KG1 (cell line): ENCODE results near the gene CLDN5.

ENCODE experiments used
- DNase-seq: peaks from one replicate; lab custom pipeline; 2025; lab: John Stamatoyannopoulos, UW

The CLDN5 gene

DNA sequence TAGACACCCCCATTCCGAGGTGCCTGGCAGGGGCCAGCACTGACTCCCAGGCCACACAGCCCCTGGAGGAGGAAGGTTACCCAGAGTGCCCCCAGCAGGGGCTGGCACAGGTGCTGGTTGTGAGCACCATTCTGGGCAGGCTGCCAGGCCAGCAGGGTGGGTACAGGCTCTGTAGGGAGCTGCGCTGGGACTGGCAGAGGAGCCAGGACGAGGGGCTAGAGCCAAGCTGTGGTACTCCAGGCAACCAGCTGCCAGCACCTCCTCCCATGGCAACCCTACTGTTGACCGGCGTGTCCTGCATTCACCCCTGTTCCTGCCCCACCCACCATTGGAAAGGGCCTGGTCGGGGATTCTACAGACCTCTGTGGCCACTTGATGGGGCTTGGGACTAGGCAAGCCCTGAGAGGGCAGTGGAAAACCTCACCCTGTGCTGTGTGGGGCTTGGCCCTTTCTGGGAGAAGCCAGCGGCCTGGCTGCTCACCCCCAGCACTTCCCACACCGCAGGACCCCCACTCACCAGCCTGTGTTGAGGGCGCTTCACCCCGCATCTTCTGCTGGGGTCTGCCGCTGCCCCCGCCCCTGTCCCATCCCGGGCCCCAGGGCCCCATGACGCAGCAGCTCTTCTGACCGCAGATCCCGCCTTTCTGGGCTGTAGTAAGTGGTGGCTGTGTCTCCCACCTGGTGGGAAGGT is 1.9 kb downstream of the CLDN5 start:
- DNase-seq, result no peak

DNA sequence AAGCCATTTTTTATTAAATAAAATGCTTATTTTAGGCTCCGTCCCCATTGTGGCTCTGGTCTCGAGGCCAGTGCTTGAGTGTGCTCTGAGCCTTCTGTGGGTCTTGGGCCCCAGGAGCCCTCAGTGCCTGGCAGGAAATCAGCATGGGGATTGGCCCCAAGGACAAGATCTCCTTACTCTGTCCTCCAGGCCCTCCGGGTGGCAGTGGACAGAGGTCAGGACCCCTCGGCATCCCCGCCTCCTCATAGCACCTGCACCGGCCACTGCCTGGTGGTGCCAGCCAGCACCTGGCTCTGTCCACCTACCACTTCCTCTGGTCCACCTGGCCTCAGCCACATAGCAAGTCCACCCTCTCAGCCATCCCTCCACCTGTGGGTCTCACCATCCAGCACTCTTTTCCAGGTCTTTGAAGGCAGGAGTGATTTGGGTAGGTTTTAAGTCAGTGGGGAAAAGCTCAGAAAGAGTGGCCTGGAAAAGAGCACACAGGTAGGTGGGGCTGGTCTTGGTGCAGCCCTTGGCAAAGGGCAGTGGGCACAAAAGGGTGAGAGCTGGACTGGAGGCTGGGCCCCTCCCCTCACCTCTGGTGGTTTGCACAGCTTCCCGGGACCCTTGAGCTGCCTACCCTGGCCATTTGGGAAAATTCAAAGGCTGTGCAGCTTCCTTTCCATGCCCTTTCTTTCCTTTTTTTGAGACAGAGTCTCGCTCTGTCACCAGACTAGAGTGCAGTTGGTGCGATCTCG is 3.5 kb downstream of the CLDN5 start:
- DNase-seq, result no peak

- DNase-seq, result no peak
Measured at GRCh38 chr22:19520007-19520406, 4.2 kb downstream of the CLDN5 start.

- DNase-seq, result no peak
Measured at GRCh38 chr22:19519041-19519926, 4.9 kb downstream of the CLDN5 start.

GRCh38 chr22:19518635-19519034 is 5.6 kb downstream of the CLDN5 start:
- no peak for DNase-seq

- DNase-seq, result no peak
Measured at GRCh38 chr22:19517919-19518611, 6.1 kb downstream of the CLDN5 start.

GRCh38 chr22:19517171-19517500 is 7.1 kb downstream of the CLDN5 start:
- DNase-seq, result no peak

- no peak for DNase-seq
Measured at GRCh38 chr22:19516378-19517170, 7.6 kb downstream of the CLDN5 start.

GRCh38 chr22:19515654-19516377 is 8.4 kb downstream of the CLDN5 start:
- DNase-seq, result no peak

DNA sequence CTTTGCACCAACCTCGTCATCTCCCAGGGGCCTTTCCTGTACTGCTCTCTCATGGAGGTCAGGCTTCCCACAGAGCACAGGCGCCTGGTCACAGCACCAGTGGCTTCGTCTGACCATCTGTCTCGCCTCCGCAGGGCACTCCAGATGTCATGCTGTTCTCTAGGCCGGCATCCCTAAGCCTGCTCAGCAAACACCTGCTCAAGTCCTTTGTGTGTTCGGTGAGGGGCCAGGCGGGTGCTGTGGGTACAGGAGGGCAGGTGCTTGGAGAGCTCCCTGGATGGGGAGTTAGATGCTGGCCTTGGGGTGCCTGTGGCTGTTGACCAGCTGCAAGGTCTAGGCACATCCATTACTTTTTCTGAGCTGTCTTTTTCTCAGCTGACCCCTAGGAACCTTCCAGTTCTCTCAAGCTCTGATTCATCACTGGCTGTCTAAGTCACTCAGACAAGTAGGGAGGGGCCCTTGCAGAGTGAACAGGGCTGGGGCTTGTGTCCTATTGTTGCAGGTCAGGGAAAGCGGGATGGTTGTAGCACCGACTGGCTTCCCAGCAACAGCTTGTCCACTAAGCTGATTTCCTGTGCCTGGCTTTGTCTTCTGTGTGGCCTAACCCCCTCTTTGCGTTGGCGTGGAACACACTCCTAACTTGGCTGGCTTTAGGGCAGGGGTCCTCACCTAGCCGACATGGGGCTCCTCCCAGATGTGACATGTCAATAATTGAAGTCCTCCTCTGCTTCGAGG is 9.2 kb downstream of the CLDN5 start:
- DNase-seq, result no peak

DNA sequence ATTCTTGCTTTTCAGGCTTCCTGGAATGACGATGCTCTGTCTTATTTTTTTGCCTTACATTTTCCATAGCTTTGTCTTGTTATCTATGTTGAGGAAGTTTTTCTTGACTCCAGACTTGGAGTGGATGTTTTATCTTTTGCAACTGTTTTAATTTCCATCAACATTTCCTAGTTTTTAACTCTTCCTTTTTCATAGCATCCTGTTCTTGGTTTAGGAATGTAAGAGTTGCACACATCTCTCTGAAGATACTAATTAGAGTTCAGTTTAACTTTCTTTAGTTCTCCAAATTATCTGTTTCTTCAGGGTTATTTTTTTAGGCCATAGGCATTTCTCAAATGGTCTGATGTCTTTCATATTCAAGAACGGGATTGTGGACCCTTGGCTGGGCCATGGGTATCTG is 10.4 kb downstream of the CLDN5 start:
- no peak for DNase-seq

GRCh38 chr22:19510919-19511341 is 13.3 kb downstream of the CLDN5 start:
- DNase-seq, result no peak

DNA sequence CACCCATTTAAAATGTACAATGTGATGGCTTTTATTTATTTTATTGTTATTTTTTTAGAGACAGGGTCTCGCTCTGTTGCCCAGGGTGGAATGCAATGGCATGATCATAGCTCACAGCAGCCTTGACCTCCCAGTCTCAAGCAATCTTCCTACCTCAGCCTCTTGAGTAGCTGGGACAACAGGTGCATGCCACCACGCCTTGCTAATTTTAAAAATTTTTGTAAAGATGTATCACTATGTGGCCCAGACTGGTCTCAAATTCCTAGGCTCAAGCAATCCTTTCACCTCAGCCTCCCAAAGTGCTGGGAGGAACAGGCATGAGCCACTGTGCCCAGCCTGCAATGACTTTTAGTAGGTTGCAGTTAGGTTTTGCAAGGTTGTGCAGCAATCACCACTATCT is 14.3 kb downstream of the CLDN5 start:
- DNase-seq, result no peak

DNA sequence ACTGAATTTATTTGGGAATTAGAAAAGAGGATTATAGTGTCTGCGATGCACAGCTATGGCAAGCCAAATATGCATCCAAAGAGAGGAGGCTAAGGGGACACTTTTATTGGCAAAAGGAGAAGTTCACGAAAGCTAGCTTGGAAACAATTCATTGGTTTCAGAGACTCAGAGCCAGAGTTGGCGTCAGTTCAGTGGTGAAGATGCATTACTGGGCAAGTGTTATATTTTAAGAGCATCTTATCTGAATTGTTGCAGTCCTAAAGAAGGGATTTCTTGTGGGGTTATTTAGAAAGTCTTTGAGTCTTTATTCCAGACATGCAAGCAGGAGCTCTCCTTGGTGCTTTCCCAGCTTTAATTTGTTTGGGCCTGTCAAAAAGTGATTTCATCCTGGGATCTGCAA is 15.0 kb downstream of the CLDN5 start:
- DNase-seq, result no peak

GRCh38 chr22:19508024-19508776 is 16.0 kb downstream of the CLDN5 start:
- DNase-seq, result no peak

DNA sequence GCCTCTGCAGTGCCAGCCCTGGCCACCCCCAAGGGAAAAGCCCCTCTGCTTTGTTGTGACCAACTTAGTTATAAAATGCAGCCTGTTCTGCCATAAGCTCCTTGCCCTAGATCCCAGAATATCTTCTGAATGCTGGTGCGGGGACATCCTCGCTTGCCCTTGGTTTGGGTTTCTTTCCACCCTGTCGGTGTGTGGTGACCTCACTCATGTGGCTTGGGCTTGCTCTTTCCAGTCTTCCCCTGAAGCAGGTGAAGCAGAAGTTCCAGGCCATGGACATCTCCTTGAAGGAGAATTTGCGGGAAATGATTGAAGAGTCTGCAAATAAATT is 16.7 kb downstream of the CLDN5 start:
- no peak for DNase-seq

GRCh38 chr22:19506212-19506611 is 18.0 kb downstream of the CLDN5 start:
- DNase-seq, result no peak

GRCh38 chr22:19505735-19506126 is 18.5 kb downstream of the CLDN5 start:
- no peak for DNase-seq
